ENCODE results near the gene POLR2F.

DNA sequence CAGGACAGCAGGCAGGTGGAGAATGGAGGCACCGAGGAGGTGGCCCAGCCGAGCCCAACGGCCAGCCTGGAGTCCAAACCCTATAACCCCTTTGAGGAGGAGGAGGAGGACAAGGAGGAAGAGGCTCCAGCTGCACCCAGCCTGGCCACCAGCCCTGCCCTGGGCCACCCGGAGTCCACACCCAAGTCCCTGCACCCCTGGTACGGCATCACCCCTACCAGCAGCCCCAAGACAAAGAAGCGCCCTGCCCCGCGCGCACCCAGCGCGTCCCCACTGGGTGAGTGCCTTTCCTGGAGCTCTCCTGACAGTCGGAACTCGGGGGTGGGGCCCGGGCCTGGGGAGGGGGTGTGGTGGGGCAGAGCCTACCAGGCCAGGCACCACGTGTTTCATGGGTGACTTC, 27.7 kb upstream of the POLR2F start:
- no peak for TF ChIP-seq POLR2A (IDR thresholded peaks at IDR 0.05)
- TF ChIP-seq, protein P1, sequence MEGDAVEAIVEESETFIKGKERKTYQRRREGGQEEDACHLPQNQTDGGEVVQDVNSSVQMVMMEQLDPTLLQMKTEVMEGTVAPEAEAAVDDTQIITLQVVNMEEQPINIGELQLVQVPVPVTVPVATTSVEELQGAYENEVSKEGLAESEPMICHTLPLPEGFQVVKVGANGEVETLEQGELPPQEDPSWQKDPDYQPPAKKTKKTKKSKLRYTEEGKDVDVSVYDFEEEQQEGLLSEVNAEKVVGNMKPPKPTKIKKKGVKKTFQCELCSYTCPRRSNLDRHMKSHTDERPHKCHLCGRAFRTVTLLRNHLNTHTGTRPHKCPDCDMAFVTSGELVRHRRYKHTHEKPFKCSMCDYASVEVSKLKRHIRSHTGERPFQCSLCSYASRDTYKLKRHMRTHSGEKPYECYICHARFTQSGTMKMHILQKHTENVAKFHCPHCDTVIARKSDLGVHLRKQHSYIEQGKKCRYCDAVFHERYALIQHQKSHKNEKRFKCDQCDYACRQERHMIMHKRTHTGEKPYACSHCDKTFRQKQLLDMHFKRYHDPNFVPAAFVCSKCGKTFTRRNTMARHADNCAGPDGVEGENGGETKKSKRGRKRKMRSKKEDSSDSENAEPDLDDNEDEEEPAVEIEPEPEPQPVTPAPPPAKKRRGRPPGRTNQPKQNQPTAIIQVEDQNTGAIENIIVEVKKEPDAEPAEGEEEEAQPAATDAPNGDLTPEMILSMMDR (IDR thresholded peaks at IDR 0.05): no peak

Data from body of pancreas (tissue), 4 donors.